Kidney (tissue), 14 donors: ENCODE measurements around the gene JARID2. TPM values are rescaled to one million over a fixed set of nuclear protein-coding genes. Genes with fewer than 3 reads are reported as not detected.

Experiments
- DNase-seq, 5 donors: peaks; one replicate each; pipeline ENCODE4 v3.0.0-alpha.2; 2013 to 2020
- FAIRE-seq: peaks from 2 replicates; lab custom pipeline; 2012; peaks lifted over from hg19 to GRCh38; lab: Jason Lieb, UNC
- H3K27ac ChIP-seq, 2 donors: one replicate each; pipeline ENCODE4 v1.7.0; 2013; ENCODE audit warnings: low read depth in 2 of 2, low read length in 2 of 2, inconsistent platforms in 1 of 2
- H3K27me3 ChIP-seq: one replicate; pipeline ENCODE4 v1.7.1; 2013; ENCODE audit warnings: low read length, inconsistent platforms; ENCODE audit not compliant: control insufficient read depth, insufficient read depth
- H3K36me3 ChIP-seq, 3 donors: one replicate each; pipeline versions ENCODE4 v1.7.0 to v1.7.1; 2013; ENCODE audit warnings: low read length in 3 of 3, control low read depth in 1 of 3, inconsistent platforms in 1 of 3; ENCODE audit not compliant: insufficient read depth in 3 of 3, control insufficient read depth in 2 of 3
- H3K4me1 ChIP-seq, 3 donors: one replicate each; pipeline versions ENCODE4 v1.7.0 to v1.7.1; 2013; ENCODE audit warnings: low read length in 3 of 3, inconsistent platforms in 1 of 3, low read depth in 1 of 3; ENCODE audit not compliant: control insufficient read depth in 2 of 3, insufficient read depth in 2 of 3
- H3K4me3 ChIP-seq, 3 donors: one replicate each; pipeline versions ENCODE4 v1.7.0 to v1.8.1; 2013; ENCODE audit warnings: low read length in 3 of 3, control low read depth in 1 of 3, inconsistent platforms in 1 of 3
- H3K9ac ChIP-seq, 3 donors: one replicate each; pipeline versions ENCODE4 v1.7.0 to v1.7.1; 2013; ENCODE audit warnings: low read length in 3 of 3, control low read depth in 1 of 3, inconsistent platforms in 1 of 3
- H3K9me3 ChIP-seq, 3 donors: one replicate each; pipeline versions ENCODE4 v1.7.0 to v1.7.1; 2013; ENCODE audit warnings: low read length in 3 of 3, control low read depth in 1 of 3, inconsistent platforms in 1 of 3; ENCODE audit not compliant: control insufficient read depth in 2 of 3, insufficient read depth in 1 of 3
- CTCF ChIP-seq: IDR thresholded peaks from 3 replicates; pipeline ENCODE4 v1.5.1; 2012; ENCODE audit warnings: mild to moderate bottlenecking, moderate library complexity, borderline replicate concordance; ENCODE audit not compliant: insufficient read depth; ENCODE audit errors: extremely low read depth
- intact Hi-C: fragments of 100-400 bp; cut with DNase I; formaldehyde crosslinking; loops from one replicate; pipeline ENCODE4 v1.11.1; 2022
- polyA plus RNA-seq: library from polyadenylated mRNA; stranded (reverse); fragments of 350-450 nt; fragmentation: Illumina TruSeq; extraction: RNeasy Lipid Tissue Mini Kit (QIAGEN cat#74804); gene quantifications from one replicate; pipeline ENCODE4 v1.2.3, GENCODE V29; 2014; ENCODE audit warnings: low read depth, low replicate concordance; ENCODE audit not compliant: insufficient read depth
- total RNA-seq: library from RNA; stranded (reverse); fragmentation: NEBNext Ultra II Directional; extraction: Animal tissue kit (Norgen Biotek cat#: 25700); gene quantifications from one replicate; pipeline ENCODE4 v1.2.1, GENCODE V29; 2021
- donor health status: control.
- donor health status: control.
- donor health status: control.
- donor health status: control.
- donor health status: control.
- donor health status: DM: yes; HTN: yes; CAD: no.
- donor health status: Normal renal cell carcinoma (clear cell type).

The JARID2 gene
- total and polyA plus RNA-seq, 2 donors from 2014 or later: 1.8 to 12.3 TPM

GRCh38 chr6:15234068-15234758 is 11.7 kb upstream of the JARID2 start:
- Histone ChIP-seq H3K36me3 (no peaks in the 10 kb centered on the region), H3K9me3 (no peaks in the 10 kb centered on the region), H3K9ac (no peak overlapping the region), H3K4me1 (no peaks in the 10 kb centered on the region), H3K27me3 (no peaks in the 10 kb centered on the region), H3K27ac (no peak overlapping the region), H3K4me3 (no peak overlapping the region)
- no peak for DNase-seq
- no peak for TF ChIP-seq CTCF
- intact Hi-C loops: no loop called here
- FAIRE-seq: no peak

GRCh38 chr6:15239616-15240364 is 6.1 kb upstream of the JARID2 start:
- no peak for TF ChIP-seq CTCF
- H3K9ac ChIP-seq: no peak overlapping the region
- H3K36me3 ChIP-seq: no peaks in the 10 kb centered on the region
- H3K27ac ChIP-seq: no peak overlapping the region
- H3K9me3 ChIP-seq: no peaks in the 10 kb centered on the region
- no peaks in the 10 kb centered on the region for H3K27me3 ChIP-seq
- H3K4me3 ChIP-seq: no peak overlapping the region
- FAIRE-seq: no peak
- DNase-seq: peak in 1 of 5 donors; percentile 13
- intact Hi-C loops: no loop called here
- peaks cover 0 to 4% (median 4%) of the 10 kb centered on the region in 3 donors for H3K4me1 ChIP-seq

- Histone ChIP-seq H3K27me3 (no peaks in the 10 kb centered on the region), H3K9ac (no peak overlapping the region), H3K27ac (no peak overlapping the region), H3K4me3 (no peak overlapping the region), H3K36me3 (no peaks in the 10 kb centered on the region), H3K9me3 (no peaks in the 10 kb centered on the region), H3K4me1 (peaks cover 0 to 7% (median 4%) of the 10 kb centered on the region in 3 donors)
- no peak for TF ChIP-seq CTCF
- FAIRE-seq (no peak), DNase-seq (no peak)
- intact Hi-C loops: no loop called here
These were observed 3.4 kb upstream of the JARID2 start for GRCh38 chr6:15242503-15242902.
